ENCODE data around the gene ERF.

ERF gene

DNA sequence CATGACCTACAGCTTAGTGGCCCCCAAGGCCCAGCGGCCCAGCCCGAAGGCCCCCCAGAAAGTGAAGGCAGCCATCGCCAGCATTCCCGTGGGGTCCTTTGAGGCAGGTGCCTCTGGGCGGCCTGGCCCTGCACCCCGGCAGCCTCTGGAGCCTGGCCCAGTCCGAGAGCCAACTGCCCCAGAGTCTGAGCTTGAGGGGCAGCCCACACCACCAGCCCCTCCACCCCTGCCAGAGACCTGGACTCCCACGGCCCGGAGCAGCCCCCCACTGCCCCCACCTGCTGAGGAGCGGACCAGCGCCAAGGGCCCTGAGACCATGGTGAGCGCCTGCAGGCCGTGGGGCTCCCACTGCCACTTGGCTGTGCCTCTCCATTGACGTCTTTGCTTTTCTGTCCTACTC is 38.0 kb upstream of the ERF start:
- TF ChIP-seq SIN3A (IDR thresholded peaks at IDR 0.05; ENCODE audit: borderline replicate concordance, insufficient read depth, low read length) (no peak), POLR2AphosphoS5 (IDR thresholded peaks at IDR 0.05; ENCODE audit: low read depth, low read length) (no peak), FOXP2 (optimal IDR thresholded peaks at IDR 0.05; ENCODE audit: borderline replicate concordance, extremely low read depth, extremely low read length, insufficient read depth) (no peak)

DNA sequence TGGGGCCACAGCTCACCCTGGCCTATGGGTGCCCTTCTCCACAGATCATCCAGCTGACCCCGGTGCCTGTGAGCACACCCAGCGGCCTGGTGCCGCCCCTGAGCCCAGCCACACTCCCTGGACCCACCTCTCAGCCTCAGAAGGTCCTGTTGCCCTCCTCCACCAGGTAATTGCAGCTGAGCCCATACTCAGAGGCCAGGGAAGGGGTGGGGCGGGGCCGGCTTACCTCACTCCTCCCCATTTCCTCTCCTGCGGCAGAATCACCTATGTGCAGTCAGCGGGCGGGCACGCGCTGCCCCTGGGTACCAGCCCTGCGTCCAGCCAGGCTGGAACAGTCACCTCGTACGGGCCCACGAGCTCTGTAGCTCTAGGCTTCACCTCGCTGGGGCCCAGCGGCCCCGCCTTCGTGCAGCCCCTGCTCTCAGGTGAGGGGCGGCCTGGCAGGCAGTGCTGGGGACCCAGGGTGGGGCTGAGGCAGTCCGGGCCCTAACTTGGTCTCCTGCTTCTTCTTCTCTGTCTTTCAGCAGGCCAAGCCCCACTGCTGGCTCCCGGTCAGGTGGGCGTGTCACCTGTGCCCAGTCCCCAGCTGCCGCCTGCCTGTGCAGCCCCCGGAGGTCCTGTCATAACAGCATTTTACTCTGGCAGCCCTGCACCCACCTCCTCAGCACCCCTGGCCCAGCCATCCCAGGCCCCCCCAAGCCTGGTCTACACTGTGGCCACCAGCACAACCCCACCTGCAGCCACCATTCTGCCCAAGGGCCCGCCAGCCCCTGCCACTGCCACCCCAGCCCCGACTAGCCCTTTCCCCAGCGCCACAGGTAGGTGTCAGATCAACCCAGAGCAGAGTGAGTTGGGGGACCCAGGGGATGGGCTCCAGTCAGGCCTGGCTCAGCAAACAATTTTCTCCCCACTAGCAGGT is 37.4 kb upstream of the ERF start:
- TF ChIP-seq FOXP2 (optimal IDR thresholded peaks at IDR 0.05; ENCODE audit: borderline replicate concordance, extremely low read depth, extremely low read length, insufficient read depth) (no peak), TAF1 (IDR thresholded peaks at IDR 0.05; ENCODE audit: borderline replicate concordance, insufficient read depth, low read length) (no peak), POLR2AphosphoS5 (IDR thresholded peaks at IDR 0.05; ENCODE audit: low read depth, low read length) (no peak)
- TF ChIP-seq, protein P1, sequence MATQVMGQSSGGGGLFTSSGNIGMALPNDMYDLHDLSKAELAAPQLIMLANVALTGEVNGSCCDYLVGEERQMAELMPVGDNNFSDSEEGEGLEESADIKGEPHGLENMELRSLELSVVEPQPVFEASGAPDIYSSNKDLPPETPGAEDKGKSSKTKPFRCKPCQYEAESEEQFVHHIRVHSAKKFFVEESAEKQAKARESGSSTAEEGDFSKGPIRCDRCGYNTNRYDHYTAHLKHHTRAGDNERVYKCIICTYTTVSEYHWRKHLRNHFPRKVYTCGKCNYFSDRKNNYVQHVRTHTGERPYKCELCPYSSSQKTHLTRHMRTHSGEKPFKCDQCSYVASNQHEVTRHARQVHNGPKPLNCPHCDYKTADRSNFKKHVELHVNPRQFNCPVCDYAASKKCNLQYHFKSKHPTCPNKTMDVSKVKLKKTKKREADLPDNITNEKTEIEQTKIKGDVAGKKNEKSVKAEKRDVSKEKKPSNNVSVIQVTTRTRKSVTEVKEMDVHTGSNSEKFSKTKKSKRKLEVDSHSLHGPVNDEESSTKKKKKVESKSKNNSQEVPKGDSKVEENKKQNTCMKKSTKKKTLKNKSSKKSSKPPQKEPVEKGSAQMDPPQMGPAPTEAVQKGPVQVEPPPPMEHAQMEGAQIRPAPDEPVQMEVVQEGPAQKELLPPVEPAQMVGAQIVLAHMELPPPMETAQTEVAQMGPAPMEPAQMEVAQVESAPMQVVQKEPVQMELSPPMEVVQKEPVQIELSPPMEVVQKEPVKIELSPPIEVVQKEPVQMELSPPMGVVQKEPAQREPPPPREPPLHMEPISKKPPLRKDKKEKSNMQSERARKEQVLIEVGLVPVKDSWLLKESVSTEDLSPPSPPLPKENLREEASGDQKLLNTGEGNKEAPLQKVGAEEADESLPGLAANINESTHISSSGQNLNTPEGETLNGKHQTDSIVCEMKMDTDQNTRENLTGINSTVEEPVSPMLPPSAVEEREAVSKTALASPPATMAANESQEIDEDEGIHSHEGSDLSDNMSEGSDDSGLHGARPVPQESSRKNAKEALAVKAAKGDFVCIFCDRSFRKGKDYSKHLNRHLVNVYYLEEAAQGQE (IDR thresholded peaks at IDR 0.05; ENCODE audit: insufficient read depth in 1 of 2, low read depth in 2 of 2, low read length in 2 of 2) = no peak

DNA sequence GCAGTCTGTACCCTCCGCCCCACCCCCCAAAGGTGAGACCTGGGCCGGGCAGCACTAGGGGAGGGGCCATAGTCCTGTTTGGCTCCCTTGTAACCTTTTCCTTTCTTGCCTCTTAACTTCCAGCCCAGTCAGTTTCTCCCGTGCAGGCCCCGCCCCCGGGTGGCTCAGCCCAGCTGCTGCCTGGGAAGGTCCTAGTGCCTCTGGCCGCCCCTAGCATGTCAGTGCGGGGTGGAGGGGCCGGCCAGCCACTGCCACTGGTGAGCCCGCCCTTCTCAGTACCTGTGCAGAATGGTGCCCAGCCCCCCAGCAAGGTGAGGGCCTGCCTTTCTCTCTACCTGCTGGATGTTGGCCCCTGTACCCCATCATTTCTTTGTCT is 36.5 kb upstream of the ERF start:
- TF ChIP-seq POLR2AphosphoS5 (IDR thresholded peaks at IDR 0.05; ENCODE audit: low read depth, low read length) = peak; percentile 30; the same call in 1 of the 2 replicates
- no peak for TF ChIP-seq TAF1 (IDR thresholded peaks at IDR 0.05; ENCODE audit: borderline replicate concordance, insufficient read depth, low read length)

DNA sequence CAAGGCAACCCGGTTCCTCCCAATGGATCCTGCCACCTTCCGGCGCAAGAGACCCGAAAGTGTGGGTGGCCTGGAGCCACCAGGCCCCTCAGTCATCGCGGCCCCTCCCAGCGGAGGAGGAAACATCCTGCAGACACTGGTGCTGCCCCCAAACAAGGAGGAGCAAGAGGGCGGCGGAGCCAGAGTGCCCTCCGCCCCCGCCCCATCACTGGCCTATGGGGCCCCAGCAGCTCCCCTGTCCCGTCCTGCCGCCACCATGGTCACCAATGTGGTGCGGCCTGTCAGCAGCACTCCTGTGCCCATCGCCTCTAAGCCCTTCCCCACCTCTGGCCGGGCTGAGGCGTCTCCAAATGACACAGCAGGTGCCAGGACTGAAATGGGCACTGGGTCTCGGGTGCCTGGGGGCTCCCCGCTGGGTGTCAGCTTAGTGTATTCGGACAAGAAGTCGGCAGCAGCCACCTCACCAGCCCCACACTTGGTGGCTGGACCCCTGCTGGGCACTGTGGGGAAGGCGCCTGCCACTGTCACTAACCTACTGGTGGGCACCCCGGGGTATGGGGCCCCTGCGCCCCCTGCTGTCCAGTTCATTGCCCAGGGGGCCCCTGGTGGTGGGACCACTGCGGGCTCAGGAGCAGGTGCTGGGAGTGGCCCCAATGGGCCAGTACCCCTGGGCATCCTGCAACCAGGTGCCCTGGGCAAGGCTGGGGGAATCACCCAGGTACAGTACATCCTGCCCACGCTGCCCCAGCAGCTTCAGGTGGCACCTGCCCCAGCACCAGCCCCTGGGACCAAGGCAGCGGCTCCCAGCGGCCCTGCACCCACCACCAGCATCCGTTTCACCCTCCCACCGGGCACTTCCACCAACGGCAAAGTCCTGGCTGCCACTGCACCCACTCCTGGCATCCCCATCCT is 35.9 kb upstream of the ERF start:
- TF ChIP-seq FOXP2 (optimal IDR thresholded peaks at IDR 0.05; ENCODE audit: borderline replicate concordance, extremely low read depth, extremely low read length, insufficient read depth) (no peak), POLR2AphosphoS5 (IDR thresholded peaks at IDR 0.05; ENCODE audit: low read depth, low read length) (no peak), SIN3A (IDR thresholded peaks at IDR 0.05; ENCODE audit: borderline replicate concordance, insufficient read depth, low read length) (no peak), TAF1 (IDR thresholded peaks at IDR 0.05; ENCODE audit: borderline replicate concordance, insufficient read depth, low read length) (no peak)
- TF ChIP-seq, protein P1 (IDR thresholded peaks at IDR 0.05; ENCODE audit: insufficient read depth in 1 of 2, low read depth in 2 of 2, low read length in 2 of 2) = no peak

DNA sequence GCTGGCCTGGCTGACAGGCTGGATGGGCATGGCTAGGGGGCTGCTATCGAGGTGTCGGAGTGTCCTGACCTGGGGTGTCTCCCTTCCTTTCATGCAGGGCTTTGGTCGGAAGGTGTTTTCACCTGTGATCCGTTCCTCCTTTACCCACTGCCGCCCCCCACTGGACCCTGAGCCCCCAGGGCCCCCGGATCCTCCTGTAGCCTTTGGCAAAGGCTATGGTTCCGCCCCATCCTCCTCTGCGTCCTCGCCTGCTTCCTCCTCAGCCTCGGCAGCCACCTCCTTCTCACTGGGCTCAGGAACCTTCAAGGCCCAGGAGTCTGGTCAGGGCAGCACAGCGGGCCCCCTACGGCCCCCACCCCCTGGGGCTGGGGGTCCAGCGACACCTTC is 35.2 kb upstream of the ERF start:
- no peak for TF ChIP-seq FOXP2 (optimal IDR thresholded peaks at IDR 0.05; ENCODE audit: borderline replicate concordance, extremely low read depth, extremely low read length, insufficient read depth)

DNA sequence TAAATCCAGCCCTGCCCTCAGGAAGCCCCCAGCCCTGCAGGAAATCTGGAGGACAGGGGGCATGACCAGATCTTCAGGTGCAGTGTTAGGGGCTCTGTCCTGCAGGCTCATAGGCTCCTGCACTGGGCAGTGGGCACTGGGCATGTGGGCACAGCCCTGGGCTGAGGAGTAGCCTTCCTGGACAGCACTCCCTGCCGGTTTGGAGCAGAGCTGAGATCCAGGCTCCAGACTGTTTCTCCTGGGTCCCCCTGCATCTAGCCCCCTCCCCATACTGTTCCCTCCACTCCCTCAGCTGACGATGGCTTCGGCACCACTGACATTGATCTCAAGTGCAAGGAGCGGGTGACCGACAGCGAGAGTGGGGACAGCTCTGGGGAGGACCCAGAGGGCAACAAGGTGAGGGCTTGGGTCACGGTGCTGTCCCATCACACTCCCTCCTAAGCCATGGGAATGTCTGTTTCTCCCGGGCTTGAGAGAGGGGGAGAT is 34.7 kb upstream of the ERF start:
- TF ChIP-seq POLR2AphosphoS5 (IDR thresholded peaks at IDR 0.05; ENCODE audit: low read depth, low read length) = 0 out of 2 replicates have a peak, but pooled peaks have one; percentile 28
- no peak for TF ChIP-seq TAF1 (IDR thresholded peaks at IDR 0.05; ENCODE audit: borderline replicate concordance, insufficient read depth, low read length)
- TF ChIP-seq, protein P1 (IDR thresholded peaks at IDR 0.05; ENCODE audit: insufficient read depth in 1 of 2, low read depth in 2 of 2, low read length in 2 of 2) = no peak

All from PFSK-1 (cell line).